A549 (cell line): ENCODE results near the gene DSTN. TPM values are rescaled to one million over a fixed set of nuclear protein-coding genes. Genes with fewer than 3 reads are reported as not detected.

ENCODE experiments used
- ATAC-seq, 2 experiments: fragments of 200-7000 bp in 1 of 2; fragments of >200 bp in 1 of 2; cut with Nextera tagmentation in 1 of 2; cut with Tn5 transposase in 1 of 2; 3 replicates each; pipeline versions ENCODE4 v1.8.0 to v1.9.1; 2018 to 2020; ENCODE audit warnings: mild to moderate bottlenecking in 1 of 2, moderate library complexity in 1 of 2
- CTCF ChIA-PET: fragments of 300-600 bp; sonication (Branson Sonifier 250); formaldehyde crosslinking; extraction: SDS; loops from one replicate; lab custom pipeline; 2021; ENCODE audit warnings: antibody characterized with exemption, inconsistent platforms; lab: Yijun Ruan, JAX
- POLR2A ChIA-PET: fragments of 350-600 bp; formaldehyde crosslinking; extraction: SDS; loops from one replicate; lab custom pipeline; 2021; ENCODE audit warnings: antibody characterized with exemption, inconsistent platforms; lab: Yijun Ruan, JAX
- DNase-seq, 2 experiments: peaks; one replicate each; pipeline versions ENCODE4 v3.0.0 to v3.0.0-alpha.2; 2011 to 2016; ENCODE audit warnings: low read depth in 1 of 2, low spot score in 1 of 2
- FAIRE-seq: peaks from 2 replicates; lab custom pipeline; 2011; peaks lifted over from hg19 to GRCh38; lab: Jason Lieb, UNC
- H3K27ac ChIP-seq, 2 experiments: fragments of >200 bp; sonication (Bioruptor Twin); formaldehyde crosslinking; 3 replicates each; pipeline ENCODE4 v1.5.1; 2016 to 2017
- H3K4me1 ChIP-seq: fragments of >200 bp; sonication (Bioruptor Twin); formaldehyde crosslinking; 3 replicates; pipeline ENCODE4 v1.6.1; 2016
- H3K4me2 ChIP-seq: fragments of >200 bp; sonication (Bioruptor Twin); formaldehyde crosslinking; 3 replicates; pipeline ENCODE4 v1.6.1; 2016
- H3K4me3 ChIP-seq: fragments of >200 bp; sonication (Bioruptor Twin); formaldehyde crosslinking; 3 replicates; pipeline ENCODE4 v1.5.1; 2016
- H3K9me3 ChIP-seq: fragments of >200 bp; sonication (Bioruptor Twin); formaldehyde crosslinking; 3 replicates; pipeline ENCODE4 v1.6.1; 2016
- CBX8 ChIP-seq: fragments of 200-600 bp; sonication (generic); IDR thresholded peaks from 2 replicates; pipeline ENCODE4 v1.6.1; 2016
- ELK1 ChIP-seq: fragments of 150-350 bp; IDR thresholded peaks from 2 replicates; pipeline ENCODE4 v1.6.1; 2014; ENCODE audit warnings: low read depth, mild to moderate bottlenecking, low read length
- FOSB ChIP-seq: fragments of 250-450 bp; sonication (Bioruptor Pico); IDR thresholded peaks from 2 replicates; pipeline ENCODE4 v1.5.0; 2020; ENCODE audit warnings: mild to moderate bottlenecking, moderate library complexity
- FOXS1 ChIP-seq: fragments of 250-450 bp; sonication (Bioruptor Pico); IDR thresholded peaks from 2 replicates; pipeline ENCODE4 v1.5.0; 2020; ENCODE audit warnings: mild to moderate bottlenecking, moderate library complexity
- MAFK ChIP-seq: fragments of 450-650 bp; IDR thresholded peaks from 2 replicates; pipeline ENCODE4 v1.6.1; 2014; ENCODE audit not compliant: partially characterized antibody
- MAZ ChIP-seq: fragments of 150-350 bp; IDR thresholded peaks from 2 replicates; pipeline ENCODE4 v1.6.1; 2014; ENCODE audit warnings: antibody characterized with exemption, low read depth, low read length, borderline replicate concordance
- NPAS2 ChIP-seq: fragments of 250-450 bp; sonication (Bioruptor Pico); IDR thresholded peaks from 2 replicates; pipeline ENCODE4 v1.8.0; 2022; ENCODE audit warnings: mild to moderate bottlenecking, moderate library complexity, borderline replicate concordance
- RAD21 ChIP-seq, 2 experiments: fragments of >200 bp in 1 of 2; sonication (Bioruptor Twin) in 1 of 2; formaldehyde crosslinking in 1 of 2; IDR thresholded peaks in 1 of 2; conservative IDR thresholded peaks in 1 of 2; 2 replicates in 1 of 2; 3 replicates in 1 of 2; pipeline ENCODE4 v1.6.1; 2012 to 2018; ENCODE audit warnings: inconsistent platforms in 1 of 2
- RCOR1 ChIP-seq: fragments of 150-350 bp; IDR thresholded peaks from 2 replicates; pipeline ENCODE4 v1.6.1; 2014; ENCODE audit warnings: antibody characterized with exemption, low read length, low read depth
- SMC3 ChIP-seq: fragments of >200 bp; sonication (Bioruptor Twin); formaldehyde crosslinking; IDR thresholded peaks from 3 replicates; pipeline ENCODE4 v1.6.1; 2018; ENCODE audit warnings: inconsistent platforms
- TFCP2L1 ChIP-seq: fragments of 250-450 bp; sonication (Bioruptor Pico); IDR thresholded peaks from 2 replicates; pipeline ENCODE4 v1.5.0; 2021; ENCODE audit warnings: mild to moderate bottlenecking
- ZC3H11A ChIP-seq: fragments of 450-650 bp; IDR thresholded peaks from 2 replicates; pipeline ENCODE4 v1.6.1; 2014; ENCODE audit warnings: antibody characterized with exemption, mild to moderate bottlenecking
- WGBS: methylation state at CpG from one replicate; pipeline ENCODE4 v1.1.6; 2017; ENCODE audit errors: missing lambda C conversion rate; 5-methylcytosine and 5-hydroxymethylcytosine counted together
- polyA plus RNA-seq, 4 experiments: library from polyadenylated mRNA; depleted of rRNA in 3 of 4; stranded (reverse); fragments of >200 nt; fragmentation: RNase III in 1 of 4; extraction: RNeasy Plus Mini Kit Qiagen cat#74134 plus additional on column Dnase treatment in 1 of 4; gene quantifications; 2 replicates in 3 of 4; 3 replicates in 1 of 4; pipeline ENCODE4 v1.2.3, GENCODE V29; 2011 to 2017
- TF ChIP-seq, protein P1 (sequence below): fragments of 250-450 bp; sonication (Bioruptor Pico); IDR thresholded peaks from 2 replicates; pipeline ENCODE4 v1.5.0; 2021; ENCODE audit warnings: mild to moderate bottlenecking, moderate library complexity, borderline replicate concordance
- TF ChIP-seq, protein P2 (sequence below): fragments of >200 bp; sonication (Bioruptor Twin); formaldehyde crosslinking; IDR thresholded peaks from 2 replicates; pipeline ENCODE4 v1.6.1; 2016
- TF ChIP-seq, protein P3 (sequence below): fragments of >200 bp; sonication (Bioruptor Twin); formaldehyde crosslinking; IDR thresholded peaks from 3 replicates; pipeline ENCODE4 v1.5.1; 2016
- TF ChIP-seq, protein P4 (sequence below): fragments of >200 bp; sonication (Bioruptor Twin); formaldehyde crosslinking; IDR thresholded peaks from 3 replicates; pipeline ENCODE4 v1.6.1; 2016

Gene DSTN
- polyA plus RNA-seq, 2 of the 4 experiments (the other 2 are of a cell fraction): 544 to 1,131 TPM

DNA sequence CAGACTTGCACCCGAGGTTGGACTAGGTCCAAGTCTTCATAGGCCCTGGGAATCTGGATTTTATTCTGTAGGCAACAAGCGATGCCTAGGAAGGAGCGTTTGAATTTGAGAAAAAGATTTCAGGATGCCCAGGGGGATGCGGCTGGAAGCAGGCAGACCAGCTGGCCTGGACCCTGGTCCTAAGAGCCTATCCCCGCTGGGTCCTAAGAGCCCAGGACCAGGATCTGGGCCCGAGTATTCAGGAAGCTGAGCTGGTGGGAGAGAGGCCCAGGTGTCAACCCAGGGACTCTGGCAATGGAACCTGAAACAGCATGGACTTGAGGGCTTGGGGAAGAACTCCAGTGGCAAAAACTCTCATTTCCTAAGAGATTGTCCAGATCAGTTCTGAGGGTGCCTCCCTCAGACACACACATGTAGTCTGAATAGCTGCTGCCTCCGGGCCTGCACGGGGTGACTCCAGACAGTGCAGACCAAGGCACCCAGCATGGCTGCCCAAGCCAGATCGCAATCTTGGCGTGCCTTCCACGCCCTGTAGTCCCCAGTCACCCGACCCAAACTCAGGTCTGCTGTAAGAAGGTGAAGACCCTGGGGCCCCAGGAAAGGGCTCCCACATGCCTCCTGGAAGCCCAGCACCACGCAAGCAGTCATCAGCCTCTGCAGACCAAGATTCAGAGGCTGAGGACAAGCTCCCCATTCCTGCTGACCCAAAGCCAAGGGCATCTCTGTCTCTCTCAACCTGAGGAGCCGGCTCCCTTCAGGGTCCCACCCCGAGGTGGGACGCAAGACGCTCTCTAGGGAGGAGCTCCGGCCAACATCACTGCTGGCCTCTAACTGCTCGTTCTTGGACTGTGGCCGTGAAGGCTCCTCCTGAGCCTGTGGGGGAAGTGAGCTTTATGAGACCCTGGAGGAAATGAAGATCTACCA, 77.8 kb downstream of the DSTN start:
- H3K4me2 ChIP-seq: no peak overlapping the region
- CTCF ChIA-PET: interaction anchor here (0.8 to 5.7 kb wide), 14 partner anchors 10 to 292 kb away, joined by 3 to 36 read pairs (median 7); no protein-coding TSS in a partner anchor
- peaks cover 20% of the 10 kb centered on the region for H3K4me1 ChIP-seq
- ATAC-seq (no peak; a peak in 1 of 6 replicates), FAIRE-seq (no peak), DNase-seq (no peak)
- H3K4me3 ChIP-seq: no peak overlapping the region
- POLR2A ChIA-PET: no interaction called here
- 91% methylated on average over 20 of the region's 20 CpGs for WGBS
- no peaks in the 10 kb centered on the region for H3K9me3 ChIP-seq
- TF ChIP-seq MAFK (no peak), RAD21 (conservative IDR thresholded peaks at IDR 0.05 in 1 of 2, IDR thresholded peaks at IDR 0.05 in 1 of 2) (no peak), ELK1 (no peak), RCOR1 (no peak), ZC3H11A (no peak), TFCP2L1 (CRISPR knock-in tag) (no peak)
- TF ChIP-seq, protein P1, sequence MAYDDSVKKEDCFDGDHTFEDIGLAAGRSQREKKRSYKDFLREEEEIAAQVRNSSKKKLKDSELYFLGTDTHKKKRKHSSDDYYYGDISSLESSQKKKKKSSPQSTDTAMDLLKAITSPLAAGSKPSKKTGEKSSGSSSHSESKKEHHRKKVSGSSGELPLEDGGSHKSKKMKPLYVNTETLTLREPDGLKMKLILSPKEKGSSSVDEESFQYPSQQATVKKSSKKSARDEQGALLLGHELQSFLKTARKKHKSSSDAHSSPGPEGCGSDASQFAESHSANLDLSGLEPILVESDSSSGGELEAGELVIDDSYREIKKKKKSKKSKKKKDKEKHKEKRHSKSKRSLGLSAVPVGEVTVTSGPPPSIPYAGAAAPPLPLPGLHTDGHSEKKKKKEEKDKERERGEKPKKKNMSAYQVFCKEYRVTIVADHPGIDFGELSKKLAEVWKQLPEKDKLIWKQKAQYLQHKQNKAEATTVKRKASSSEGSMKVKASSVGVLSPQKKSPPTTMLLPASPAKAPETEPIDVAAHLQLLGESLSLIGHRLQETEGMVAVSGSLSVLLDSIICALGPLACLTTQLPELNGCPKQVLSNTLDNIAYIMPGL (CRISPR knock-in tag): no peak
- TF ChIP-seq, protein P2, sequence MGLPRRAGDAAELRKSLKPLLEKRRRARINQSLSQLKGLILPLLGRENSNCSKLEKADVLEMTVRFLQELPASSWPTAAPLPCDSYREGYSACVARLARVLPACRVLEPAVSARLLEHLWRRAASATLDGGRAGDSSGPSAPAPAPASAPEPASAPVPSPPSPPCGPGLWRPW: no peak
- H3K27ac ChIP-seq: no peak overlapping the region

GRCh38 chr20:17648315-17648646, 78.4 kb downstream of the DSTN start:
- 90% methylated on average over 10 of the region's 10 CpGs for WGBS
- TF ChIP-seq NPAS2 (CRISPR knock-in tag) (no peak), FOSB (CRISPR knock-in tag) (no peak), RCOR1 (no peak), FOXS1 (CRISPR knock-in tag) (no peak)
- ChIA-PET CTCF (interaction anchor here (0.8 to 5.7 kb wide), 14 partner anchors 9 to 254 kb away, joined by 3 to 36 read pairs (median 8); no protein-coding TSS in a partner anchor), POLR2A (no interaction called here)
- Histone ChIP-seq H3K4me3 (no peak overlapping the region), H3K9me3 (no peaks in the 10 kb centered on the region), H3K27ac (no peak overlapping the region), H3K4me2 (no peak overlapping the region), H3K4me1 (peaks cover 20% of the 10 kb centered on the region)
- no peak for ATAC-seq
- no peak for FAIRE-seq
- no peak for DNase-seq

DNA sequence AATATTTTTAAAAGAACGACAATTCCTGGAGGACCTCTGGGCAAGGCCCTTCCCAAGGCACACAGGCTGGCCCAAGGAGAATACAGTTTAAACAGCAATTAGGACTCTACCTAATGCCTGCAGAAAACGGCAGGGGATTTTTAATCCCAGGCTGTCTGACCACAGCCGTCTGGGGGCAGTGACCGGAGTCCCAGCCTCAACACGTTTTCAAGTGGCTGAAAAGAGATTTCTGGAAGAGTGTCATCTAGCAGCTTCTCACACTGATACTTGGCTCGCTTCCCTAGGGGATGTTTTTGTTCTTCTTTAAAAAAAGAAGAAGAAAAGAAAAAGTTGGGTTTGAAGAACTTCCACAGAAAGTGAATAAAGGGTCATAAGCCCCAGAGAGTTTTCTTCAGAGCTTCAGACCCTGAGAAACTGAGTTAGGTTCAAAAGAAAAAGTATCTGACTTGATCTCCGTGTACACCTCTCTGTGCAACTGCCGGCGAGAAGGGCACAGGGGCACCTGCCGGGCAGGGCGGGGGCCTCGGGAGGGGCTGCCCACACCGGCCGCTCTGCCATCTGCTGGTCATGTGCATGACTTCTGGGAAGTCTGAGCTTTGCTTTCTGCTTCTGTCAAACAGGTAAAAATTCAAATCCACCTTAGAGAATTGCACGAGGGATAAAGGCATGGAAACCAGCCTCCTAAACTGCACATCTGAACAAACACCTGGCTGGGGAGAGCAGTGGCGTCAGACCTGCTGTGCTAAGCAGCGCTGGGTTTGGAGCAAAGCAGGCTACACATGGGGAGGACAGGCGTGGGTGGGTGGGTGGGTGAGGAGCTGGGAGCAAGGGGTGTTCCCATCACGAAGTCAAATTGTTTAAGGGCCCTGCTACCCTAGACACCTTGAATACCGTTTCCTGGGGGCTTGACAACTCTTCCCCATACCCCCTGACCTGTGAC, 79.2 kb downstream of the DSTN start:
- Histone ChIP-seq H3K4me2 (no peak overlapping the region), H3K9me3 (no peaks in the 10 kb centered on the region), H3K27ac (no peak overlapping the region), H3K4me3 (no peak overlapping the region), H3K4me1 (peaks cover 20% of the 10 kb centered on the region)
- peak; percentile 51 to 74; a peak in 3 of 6 replicates for ATAC-seq
- 63% methylated on average over 20 of the region's 20 CpGs for WGBS
- peak; percentile 26 to 62 for DNase-seq
- TF ChIP-seq MAZ (peak; percentile 75; the same call in 1 of the 2 replicates), RAD21 (conservative IDR thresholded peaks at IDR 0.05 in 1 of 2, IDR thresholded peaks at IDR 0.05 in 1 of 2) (peak; percentile 32 to 34; a peak in 3 of 5 replicates), SMC3 (peak; percentile 60), CBX8 (no peak)
- TF ChIP-seq, protein P3, sequence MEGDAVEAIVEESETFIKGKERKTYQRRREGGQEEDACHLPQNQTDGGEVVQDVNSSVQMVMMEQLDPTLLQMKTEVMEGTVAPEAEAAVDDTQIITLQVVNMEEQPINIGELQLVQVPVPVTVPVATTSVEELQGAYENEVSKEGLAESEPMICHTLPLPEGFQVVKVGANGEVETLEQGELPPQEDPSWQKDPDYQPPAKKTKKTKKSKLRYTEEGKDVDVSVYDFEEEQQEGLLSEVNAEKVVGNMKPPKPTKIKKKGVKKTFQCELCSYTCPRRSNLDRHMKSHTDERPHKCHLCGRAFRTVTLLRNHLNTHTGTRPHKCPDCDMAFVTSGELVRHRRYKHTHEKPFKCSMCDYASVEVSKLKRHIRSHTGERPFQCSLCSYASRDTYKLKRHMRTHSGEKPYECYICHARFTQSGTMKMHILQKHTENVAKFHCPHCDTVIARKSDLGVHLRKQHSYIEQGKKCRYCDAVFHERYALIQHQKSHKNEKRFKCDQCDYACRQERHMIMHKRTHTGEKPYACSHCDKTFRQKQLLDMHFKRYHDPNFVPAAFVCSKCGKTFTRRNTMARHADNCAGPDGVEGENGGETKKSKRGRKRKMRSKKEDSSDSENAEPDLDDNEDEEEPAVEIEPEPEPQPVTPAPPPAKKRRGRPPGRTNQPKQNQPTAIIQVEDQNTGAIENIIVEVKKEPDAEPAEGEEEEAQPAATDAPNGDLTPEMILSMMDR: peak; percentile 50
- TF ChIP-seq, protein P4, sequence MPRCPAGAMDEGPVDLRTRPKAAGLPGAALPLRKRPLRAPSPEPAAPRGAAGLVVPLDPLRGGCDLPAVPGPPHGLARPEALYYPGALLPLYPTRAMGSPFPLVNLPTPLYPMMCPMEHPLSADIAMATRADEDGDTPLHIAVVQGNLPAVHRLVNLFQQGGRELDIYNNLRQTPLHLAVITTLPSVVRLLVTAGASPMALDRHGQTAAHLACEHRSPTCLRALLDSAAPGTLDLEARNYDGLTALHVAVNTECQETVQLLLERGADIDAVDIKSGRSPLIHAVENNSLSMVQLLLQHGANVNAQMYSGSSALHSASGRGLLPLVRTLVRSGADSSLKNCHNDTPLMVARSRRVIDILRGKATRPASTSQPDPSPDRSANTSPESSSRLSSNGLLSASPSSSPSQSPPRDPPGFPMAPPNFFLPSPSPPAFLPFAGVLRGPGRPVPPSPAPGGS: no peak
- CTCF ChIA-PET: interaction anchor here (0.6 to 5.7 kb wide), 27 partner anchors 8 to 289 kb away, joined by 3 to 36 read pairs (median 5); no protein-coding TSS in a partner anchor
- POLR2A ChIA-PET: no interaction called here
- no peak for FAIRE-seq
